A673 (cell line): ENCODE results near the gene GRID2. TPM values are rescaled to one million over a fixed set of nuclear protein-coding genes. Genes with fewer than 3 reads are reported as not detected.

Source experiments
- BruUV-seq: library from RNA; stranded (reverse); fragments of 400-500 nt; replicated peaks from 2 replicates; lab custom pipeline; 2021; lab: Mats Ljungman, UMichigan
- CTCF ChIA-PET: fragments of 300-600 bp; sonication (Branson Sonifier 250); formaldehyde crosslinking; loops from one replicate; lab custom pipeline; 2022; ENCODE audit warnings: antibody characterized with exemption; lab: Charles Lee
- POLR2A ChIA-PET: fragments of 300-600 bp; sonication (Branson Sonifier 250); formaldehyde crosslinking; loops from one replicate; lab custom pipeline; 2022; ENCODE audit warnings: antibody characterized with exemption; ENCODE audit not compliant: low non-redundant PET; lab: Charles Lee
- DNase-seq: peaks from one replicate; pipeline ENCODE4 v3.0.0-alpha.2; 2015; ENCODE audit warnings: low spot score
- H3K27ac ChIP-seq: fragments of 200-600 bp; sonication (generic); 2 replicates; pipeline ENCODE4 v1.5.1; 2016; ENCODE audit warnings: mixed run types, low read depth, mild to moderate bottlenecking, mixed read lengths, antibody characterized with exemption, low read length; ENCODE audit not compliant: poor library complexity, severe bottlenecking
- H3K27me3 ChIP-seq: fragments of 200-600 bp; sonication (generic); replicated peaks from 2 replicates; pipeline ENCODE4 v1.6.1; 2017; ENCODE audit warnings: mixed run types, low read depth, mild to moderate bottlenecking, mixed read lengths, antibody characterized with exemption, low read length; ENCODE audit not compliant: insufficient read depth, poor library complexity
- H3K36me3 ChIP-seq: fragments of 200-600 bp; sonication (generic); 2 replicates; pipeline ENCODE4 v1.6.1; 2016; ENCODE audit warnings: mixed run types, mild to moderate bottlenecking, mixed read lengths, antibody characterized with exemption, low read length; ENCODE audit not compliant: insufficient read depth, poor library complexity, severe bottlenecking
- H3K4me1 ChIP-seq: fragments of 200-600 bp; sonication (generic); 2 replicates; pipeline ENCODE4 v1.6.1; 2017; ENCODE audit warnings: mixed run types, mild to moderate bottlenecking, mixed read lengths, antibody characterized with exemption, low read length; ENCODE audit not compliant: insufficient read depth, poor library complexity, severe bottlenecking
- H3K4me3 ChIP-seq: fragments of 200-600 bp; sonication (generic); 2 replicates; pipeline ENCODE4 v1.5.1; 2016; ENCODE audit warnings: low read depth, mixed run types, mild to moderate bottlenecking, mixed read lengths, low read length; ENCODE audit not compliant: poor library complexity, severe bottlenecking
- H3K9me3 ChIP-seq: fragments of 200-600 bp; sonication (generic); 2 replicates; pipeline ENCODE4 v1.6.1; 2016; ENCODE audit warnings: mixed run types, low read depth, mild to moderate bottlenecking, mixed read lengths, antibody characterized with exemption, low read length; ENCODE audit not compliant: poor library complexity, severe bottlenecking
- CTCF ChIP-seq: fragments of 300-800, 200-600 bp; sonication (generic); conservative IDR thresholded peaks from 2 replicates; pipeline ENCODE4 v1.5.1; 2017; ENCODE audit warnings: low read depth, mild to moderate bottlenecking, antibody characterized with exemption, low read length, moderate library complexity, mixed read lengths
- EZH2 ChIP-seq: fragments of 200-600 bp; sonication (generic); IDR thresholded peaks from 2 replicates; pipeline ENCODE4 v1.6.1; 2017; ENCODE audit warnings: borderline replicate concordance, low read depth, mild to moderate bottlenecking, mixed read lengths, antibody characterized with exemption, low read length; ENCODE audit not compliant: poor library complexity, severe bottlenecking
- intact Hi-C: fragments of 100-400 bp; cut with micrococcal nuclease; formaldehyde crosslinking; loops from one replicate; pipeline ENCODE4 v1.10.0; 2022; ENCODE audit not compliant: unreplicated experiment
- total RNA-seq: library from RNA; stranded (reverse); gene quantifications from 2 replicates; pipeline ENCODE4 v1.2.3, GENCODE V29; 2021

GRID2 gene
- total RNA-seq, 1 experiment from 2014 or later, result not detected

GRCh38 chr4:93317057-93317456 lies 1013.3 kb downstream of the GRID2 start:
- Histone ChIP-seq H3K27ac (peak overlapping the region; percentile 37), H3K4me1 (peaks cover 28% of the 10 kb centered on the region), H3K4me3 (no peak overlapping the region), H3K27me3 (no peaks in the 10 kb centered on the region), H3K9me3 (no peaks in the 10 kb centered on the region), H3K36me3 (no peaks in the 10 kb centered on the region)
- ChIA-PET POLR2A (no interaction called here), CTCF (no interaction called here)
- intact Hi-C loops, result loop anchor here (10.0 kb wide), 1 partner anchor 218 kb away; no protein-coding TSS in a partner anchor
- no TSS peak for BruUV-seq
- peak; percentile 42 for DNase-seq
- TF ChIP-seq EZH2, result no peak
- no peak for TF ChIP-seq CTCF

GRCh38 chr4:93317561-93317960 lies 1013.8 kb downstream of the GRID2 start:
- no TSS peak for BruUV-seq
- Histone ChIP-seq H3K36me3 (no peaks in the 10 kb centered on the region), H3K9me3 (no peaks in the 10 kb centered on the region), H3K4me3 (no peak overlapping the region), H3K4me1 (peaks cover 28% of the 10 kb centered on the region), H3K27ac (peak overlapping the region; percentile 37), H3K27me3 (no peaks in the 10 kb centered on the region)
- CTCF ChIA-PET, result no interaction called here
- POLR2A ChIA-PET, result no interaction called here
- intact Hi-C loops, result loop anchor here (10.0 kb wide), 1 partner anchor 217 kb away; no protein-coding TSS in a partner anchor
- TF ChIP-seq EZH2 (no peak), CTCF (no peak)
- DNase-seq, result peak; percentile 86

- peaks cover 28% of the 10 kb centered on the region for H3K4me1 ChIP-seq
- H3K27ac ChIP-seq, result no peak overlapping the region
- H3K4me3 ChIP-seq, result no peak overlapping the region
- POLR2A ChIA-PET, result no interaction called here
- CTCF ChIA-PET, result no interaction called here
- no TSS peak for BruUV-seq
- intact Hi-C loops, result loop anchor here (10.0 kb wide), 1 partner anchor 216 kb away; no protein-coding TSS in a partner anchor
- no peaks in the 10 kb centered on the region for H3K36me3 ChIP-seq
- DNase-seq, result no peak
- H3K27me3 ChIP-seq, result no peaks in the 10 kb centered on the region
- TF ChIP-seq EZH2 (no peak), CTCF (no peak)
- H3K9me3 ChIP-seq, result no peaks in the 10 kb centered on the region
These were observed 1015.3 kb downstream of the GRID2 start for GRCh38 chr4:93319041-93319440.
